Naive thymus-derived CD4-positive, alpha-beta T cell (primary cell): Measurements from ENCODE around the gene SIPA1L3. TPM values are rescaled to one million over a fixed set of nuclear protein-coding genes. Genes with fewer than 3 reads are reported as not detected.
A peak's percentile ranks its signal among the peaks of the same experiment; 100 is the strongest.

Experiments
- ATAC-seq: fragments of 150-1000 bp; cut with Tn5 transposase; 2 replicates; pipeline ENCODE4 v1.10.0; 2021; ENCODE audit warnings: mild to moderate bottlenecking, moderate library complexity
- CTCF ChIA-PET: fragments of 350-600 bp; sonication (Branson Sonifier 250); formaldehyde crosslinking; loops from one replicate; lab custom pipeline; 2021; ENCODE audit warnings: antibody characterized with exemption; lab: Charles Lee
- POLR2A ChIA-PET: fragments of 350-600 bp; sonication (Branson Sonifier 250); formaldehyde crosslinking; loops from one replicate; lab custom pipeline; 2021; ENCODE audit warnings: antibody characterized with exemption, inconsistent platforms; lab: Charles Lee
- DNase-seq, 9 donors: peaks; one replicate each; pipeline versions ENCODE4 v3.0.0 to v3.0.0-alpha.2; 2020 to 2022; ENCODE audit warnings: mixed read lengths in 1 of 9
- H3K27ac ChIP-seq: one replicate; pipeline ENCODE4 v1.7.0; 2013; ENCODE audit warnings: mild to moderate bottlenecking, low read depth, low read length, moderate library complexity
- H3K27me3 ChIP-seq, 2 donors: one replicate each; pipeline ENCODE4 v1.7.0; 2013; ENCODE audit warnings: low read length in 2 of 2, mild to moderate bottlenecking in 2 of 2, moderate library complexity in 2 of 2; ENCODE audit not compliant: control insufficient read depth in 2 of 2, insufficient read depth in 2 of 2
- H3K36me3 ChIP-seq, 3 experiments: 1 replicate in 2 of 3; 2 replicates in 1 of 3; pipeline ENCODE4 v1.7.0; 2013; ENCODE audit warnings: low read length in 3 of 3, mild to moderate bottlenecking in 3 of 3, moderate library complexity in 1 of 3; ENCODE audit not compliant: insufficient read depth in 3 of 3, control insufficient read depth in 2 of 3
- H3K4me1 ChIP-seq, 2 donors: one replicate each; pipeline ENCODE4 v1.7.0; 2013; ENCODE audit warnings: low read length in 2 of 2, mild to moderate bottlenecking in 2 of 2, moderate library complexity in 1 of 2; ENCODE audit not compliant: control insufficient read depth in 2 of 2, insufficient read depth in 2 of 2
- H3K4me3 ChIP-seq: 2 replicates; pipeline ENCODE4 v1.7.0; 2013; ENCODE audit warnings: mild to moderate bottlenecking, low read length
- H3K9me3 ChIP-seq, 3 experiments: 1 replicate in 2 of 3; 2 replicates in 1 of 3; pipeline ENCODE4 v1.7.0; 2013; ENCODE audit warnings: low read length in 3 of 3; ENCODE audit not compliant: control insufficient read depth in 2 of 3
- H3K27ac Mint-ChIP-seq, 9 donors: one replicate each; pipeline ENCODE4 v1.8.0; 2020 to 2022; ENCODE audit warnings: mixed read lengths in 9 of 9, mild to moderate bottlenecking in 8 of 9, moderate library complexity in 5 of 9, inconsistent platforms in 2 of 9
- H3K27me3 Mint-ChIP-seq, 5 donors: one replicate each; pipeline ENCODE4 v1.8.0; 2021 to 2022; ENCODE audit warnings: mixed read lengths in 5 of 5, mild to moderate bottlenecking in 1 of 5
- H3K36me3 Mint-ChIP-seq, 5 donors: one replicate each; pipeline ENCODE4 v1.8.0; 2020 to 2022; ENCODE audit warnings: mixed read lengths in 5 of 5, mild to moderate bottlenecking in 3 of 5, inconsistent platforms in 1 of 5
- H3K4me1 Mint-ChIP-seq, 7 donors: one replicate each; pipeline ENCODE4 v1.8.0; 2020 to 2022; ENCODE audit warnings: mixed read lengths in 7 of 7, mild to moderate bottlenecking in 3 of 7, inconsistent platforms in 1 of 7
- H3K4me3 Mint-ChIP-seq, 10 donors: one replicate each; pipeline ENCODE4 v1.8.0; 2020 to 2022; ENCODE audit warnings: mild to moderate bottlenecking in 10 of 10, mixed read lengths in 10 of 10, moderate library complexity in 6 of 10, inconsistent platforms in 2 of 10
- H3K9me3 Mint-ChIP-seq, 11 donors: one replicate each; pipeline ENCODE4 v1.8.0; 2020 to 2022; ENCODE audit warnings: mixed read lengths in 11 of 11, mild to moderate bottlenecking in 4 of 11, inconsistent platforms in 1 of 11, moderate library complexity in 1 of 11
- intact Hi-C, 2 donors: fragments of 100-400 bp; cut with micrococcal nuclease; formaldehyde crosslinking; loops; one replicate each; pipeline ENCODE4 v1.15.1; 2023
- polyA plus RNA-seq, 2 donors: library from polyadenylated mRNA; unstranded; fragments of 300-500 nt; fragmentation: Illumina TruSeq; gene quantifications; one replicate each; pipeline ENCODE4 v1.2.3, GENCODE V29; 2021
- total RNA-seq, 6 experiments: library from RNA in 5 of 6; stranded (reverse) in 5 of 6; gene quantifications; 1 replicate in 5 of 6; 2 replicates in 1 of 6; pipeline ENCODE4 v1.2.3 and lab custom pipeline; 2021 to 2026

SIPA1L3 gene
- total and polyA plus RNA-seq, 7 experiments from 2014 or later: 0.91 to 38.7 (median 22.5) TPM

DNA sequence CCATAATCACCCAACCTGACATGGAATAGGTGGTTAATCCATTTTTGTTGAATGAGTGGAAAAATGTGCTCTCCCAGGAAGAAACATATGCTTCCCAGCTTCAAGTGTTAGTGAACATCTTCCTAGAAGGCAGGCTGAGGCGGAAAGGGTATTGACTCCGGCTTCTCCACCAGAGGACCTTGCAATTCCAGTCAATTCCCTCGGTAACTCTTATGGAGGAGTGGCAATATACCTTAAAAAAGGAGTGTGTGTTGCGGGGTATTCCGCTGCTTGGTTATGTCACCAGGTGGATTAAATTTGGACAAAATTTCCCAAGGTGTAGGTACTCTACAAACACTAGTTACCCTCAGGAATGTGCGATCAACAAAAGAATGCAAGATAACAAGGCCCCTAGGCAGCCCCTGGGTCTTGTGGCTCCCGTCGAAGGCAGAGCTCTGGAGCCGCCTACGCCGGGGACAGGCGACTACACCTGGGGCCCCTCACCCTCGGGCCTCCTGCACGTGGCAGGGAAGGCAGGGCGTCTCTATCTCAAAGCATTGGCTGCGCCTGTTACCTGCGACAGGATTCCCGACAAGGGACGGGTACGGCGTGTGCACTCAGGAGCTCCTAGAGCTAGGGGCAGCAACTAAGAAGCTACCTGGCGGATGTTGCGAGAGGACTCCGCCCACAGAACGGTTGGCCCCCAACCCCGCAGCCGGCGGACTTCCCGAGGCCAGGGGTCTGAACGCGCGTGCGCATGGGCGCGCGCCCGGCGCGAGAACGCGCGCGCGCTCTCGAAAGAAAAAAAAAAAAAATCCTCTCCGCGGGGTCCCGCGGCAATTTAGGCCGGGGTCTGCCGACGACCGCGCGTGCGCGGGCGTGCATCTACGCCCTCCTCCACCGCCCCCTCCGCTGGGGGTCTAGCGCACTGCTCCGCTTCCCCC lies 801 bp upstream of the SIPA1L3 start, which contains the start of gene WDR87:
WDR87 (minus strand) TSS at position 649 of the 923 bp plus-strand sequence. CDS start 8,355 bp downstream, outside the sequence.
- Histone ChIP-seq H3K9me3 (no peaks in the 10 kb centered on the region), H3K27me3 (no peaks in the 10 kb centered on the region), H3K4me1 (peaks cover 6 to 9% of the 10 kb centered on the region in 2 donors), H3K36me3 (peaks cover 0 to 4% (median 0%) of the 10 kb centered on the region in 3 experiments), H3K27ac (peak within 1 kb of the TSS; percentile 89), H3K4me3 (peak within 1 kb of the TSS; percentile 99)
- Mint-ChIP-seq H3K9me3 (no peaks in the 10 kb centered on the region), H3K27ac (peak within 1 kb of the TSS; percentile 67 to 95 (median 90)), H3K4me1 (peaks cover 21 to 37% (median 35%) of the 10 kb centered on the region in 7 donors), H3K27me3 (peaks cover 0 to 2% (median 0%) of the 10 kb centered on the region in 5 donors), H3K36me3 (peaks cover 0 to 10% (median 0%) of the 10 kb centered on the region in 5 donors), H3K4me3 (peak within 1 kb of the TSS; percentile 69 to 96 (median 90))
- POLR2A ChIA-PET: interaction anchor here (0.7 to 2.9 kb wide), 9 partner anchors 143 to 1692 kb away, joined by 3 to 18 read pairs (median 5); partner anchors contain the start of genes FAM98C, MRPS12, PSMD8 and SARS2
- CTCF ChIA-PET: interaction anchor here (0.7 to 1.3 kb wide), 4 partner anchors 189 to 468 kb away, joined by 3 to 5 read pairs (median 3); partner anchors contain the start of genes CATSPERG and PSMD8
- intact Hi-C loops: loop anchor here (2.0 to 10.0 kb wide), 10 partner anchors 127 to 1789 kb away; partner anchors contain the start of genes TBCB (in 1 of the 2), ZNF383 (in 1 of the 2), ZNF527 (in 1 of the 2) and ZNF529 (in 1 of the 2)
- ATAC-seq (peak; percentile 33), DNase-seq (peak in 8 of 9 donors; percentile 26 to 58 (median 52))

DNA sequence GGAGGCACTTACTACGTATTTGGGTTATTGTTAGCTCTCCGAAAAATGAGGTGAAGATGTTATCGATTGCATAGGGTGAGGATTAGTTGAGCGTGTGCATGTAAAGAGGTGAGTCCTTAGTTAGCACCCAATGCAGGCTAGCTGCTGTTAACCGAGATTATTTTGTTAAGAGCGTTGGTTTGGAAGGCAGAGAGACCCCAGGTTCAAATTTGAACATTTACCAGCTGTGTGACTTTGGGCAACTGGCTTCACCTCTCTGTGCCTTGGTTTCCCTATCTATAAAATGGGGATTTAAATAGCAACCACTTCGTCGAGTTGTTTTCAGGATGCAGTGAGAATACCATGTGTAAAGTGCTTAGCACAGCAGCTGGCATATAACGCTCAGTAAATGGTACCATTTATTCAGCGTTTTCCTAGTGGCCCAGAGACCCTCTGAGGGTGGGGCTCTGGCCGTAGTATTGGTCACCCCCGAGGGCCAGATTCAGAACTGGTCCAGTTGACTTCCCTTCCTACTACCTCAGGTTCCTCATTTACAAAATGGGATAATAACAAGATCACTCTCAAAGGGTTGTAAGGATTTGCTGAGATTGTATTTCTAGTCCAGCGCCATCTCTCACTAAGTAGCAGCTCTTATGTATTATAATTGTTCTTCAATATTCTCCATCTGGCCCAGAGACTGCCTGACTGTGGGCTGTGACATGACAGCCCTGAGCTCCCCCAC lies 887 bp downstream of the SIPA1L3 start:
- Mint-ChIP-seq H3K4me1 (peaks cover 30 to 47% (median 43%) of the 10 kb centered on the region in 7 donors), H3K27me3 (peaks cover 0 to 2% (median 0%) of the 10 kb centered on the region in 5 donors), H3K27ac (peak overlapping the region in 6 of 9 donors; percentile 19 to 85 (median 48)), H3K36me3 (peaks cover 0 to 10% (median 0%) of the 10 kb centered on the region in 5 donors), H3K4me3 (peak overlapping the region; percentile 69 to 95 (median 84)), H3K9me3 (no peaks in the 10 kb centered on the region)
- intact Hi-C loops: loop anchor here (1.0 to 10.0 kb wide), 19 partner anchors 129 to 1791 kb away; partner anchors contain the start of genes CATSPERG (in 2 of the 2), PSMD8 (in 2 of the 2), ZNF527 (in 2 of the 2) and FAM98C (in 1 of the 2)
- ChIA-PET CTCF (interaction anchor here (1.3 to 1.5 kb wide), 2 partner anchors 11 to 428 kb away, joined by 3 read pairs; partner anchors contain the start of gene CATSPERG), POLR2A (interaction anchor here (1.2 to 2.9 kb wide), 7 partner anchors 9 to 1022 kb away, joined by 4 to 18 read pairs (median 7); partner anchors contain the start of genes CATSPERG, FAM98C, MRPS12 and PSMD8)
- DNase-seq: no peak
- peak overlapping the region; percentile 89 for H3K27ac ChIP-seq
- peaks cover 0 to 4% (median 0%) of the 10 kb centered on the region in 3 experiments for H3K36me3 ChIP-seq
- H3K4me3 ChIP-seq: peak overlapping the region; percentile 99
- H3K27me3 ChIP-seq: no peaks in the 10 kb centered on the region
- H3K4me1 ChIP-seq: peaks cover 6 to 9% of the 10 kb centered on the region in 2 donors
- no peaks in the 10 kb centered on the region for H3K9me3 ChIP-seq
- no peak for ATAC-seq

DNA sequence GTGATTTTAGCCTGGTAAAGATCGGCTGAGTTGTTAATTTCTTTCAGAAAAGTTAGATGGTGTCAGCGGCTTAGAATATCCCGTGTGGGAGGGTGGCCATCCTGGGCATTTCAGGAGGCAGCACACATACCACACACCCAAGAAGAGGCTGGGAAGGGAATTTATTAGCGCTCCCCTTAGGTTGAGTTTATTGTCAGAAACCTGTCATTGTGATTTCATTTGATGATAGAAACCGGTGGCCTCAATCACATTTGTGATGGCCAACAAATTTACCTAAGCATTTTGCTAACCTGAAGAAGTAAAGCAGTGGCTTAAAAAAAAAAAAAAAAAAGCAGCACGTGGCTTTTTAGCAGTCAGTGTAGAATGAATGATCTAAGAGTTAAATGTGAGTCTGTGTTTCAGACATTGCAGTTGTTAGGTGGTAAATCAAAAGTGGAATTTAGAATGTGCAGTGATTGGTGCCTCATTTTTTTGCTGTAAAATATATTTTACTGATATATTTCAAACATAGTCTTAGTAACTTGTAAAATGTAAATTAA lies 2.7 kb downstream of the SIPA1L3 start:
- CTCF ChIA-PET: interaction anchor here (0.7 kb wide), 1 partner anchor 562 kb away, joined by 4 read pairs; no protein-coding TSS in a partner anchor
- peak overlapping the region in 1 of 10 donors; percentile 41 for H3K4me3 Mint-ChIP-seq

DNA sequence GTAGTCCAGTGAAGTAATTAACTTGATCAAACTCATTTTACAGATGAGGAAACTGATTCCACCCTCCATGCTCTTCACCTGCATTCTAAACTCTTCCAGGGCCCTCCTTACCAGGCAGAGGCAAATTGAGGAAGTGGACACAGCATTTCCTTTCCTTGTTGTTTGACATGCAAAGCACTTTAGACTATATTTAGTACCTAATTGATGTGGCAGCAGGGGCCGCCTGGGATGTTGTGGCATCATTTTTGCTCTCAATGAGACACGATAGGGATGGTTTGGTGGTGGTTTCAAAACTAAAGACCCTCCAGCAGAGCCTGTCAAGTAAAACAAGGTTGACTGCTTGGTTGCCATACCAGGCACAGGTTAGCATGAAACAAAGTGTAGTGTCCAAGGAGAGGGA lies 7.9 kb downstream of the SIPA1L3 start:
- Mint-ChIP-seq H3K27me3 (no peaks in the 10 kb centered on the region), H3K4me1 (peaks cover 13 to 35% (median 27%) of the 10 kb centered on the region in 7 donors), H3K9me3 (peaks cover 0 to 4% (median 0%) of the 10 kb centered on the region in 11 donors), H3K36me3 (peaks cover 4 to 21% (median 10%) of the 10 kb centered on the region in 5 donors), H3K27ac (peak overlapping the region in 2 of 9 donors; percentile 30 to 53), H3K4me3 (peak overlapping the region in 3 of 10 donors; percentile 4 to 27 (median 10))
- no peaks in the 10 kb centered on the region for H3K27me3 ChIP-seq
- intact Hi-C loops: no loop called here
- DNase-seq: no peak
- no peak for ATAC-seq
- H3K4me3 ChIP-seq: no peak overlapping the region
- POLR2A ChIA-PET: no interaction called here
- no peaks in the 10 kb centered on the region for H3K4me1 ChIP-seq
- no peak overlapping the region for H3K27ac ChIP-seq
- H3K36me3 ChIP-seq: no peaks in the 10 kb centered on the region
- no peaks in the 10 kb centered on the region for H3K9me3 ChIP-seq
- CTCF ChIA-PET: no interaction called here

More for the DNA sequence above, 2.7 kb downstream of the SIPA1L3 start:
- H3K27me3 Mint-ChIP-seq: peaks cover 0 to 2% (median 0%) of the 10 kb centered on the region in 5 donors
- H3K4me1 Mint-ChIP-seq: peaks cover 31 to 58% (median 53%) of the 10 kb centered on the region in 7 donors
- no peaks in the 10 kb centered on the region for H3K9me3 Mint-ChIP-seq
- DNase-seq: no peak
- H3K36me3 Mint-ChIP-seq: peaks cover 0 to 10% (median 1%) of the 10 kb centered on the region in 5 donors
- POLR2A ChIA-PET: no interaction called here
- intact Hi-C loops: loop anchor here (5.0 to 10.0 kb wide), 5 partner anchors 692 to 1792 kb away; partner anchors contain the start of genes TBCB (in 1 of the 2), ZNF383 (in 1 of the 2), ZNF529 (in 1 of the 2) and ZNF567 (in 1 of the 2)
- peak overlapping the region in 1 of 9 donors; percentile 55 for H3K27ac Mint-ChIP-seq
- H3K36me3 ChIP-seq: peaks cover 0 to 4% (median 0%) of the 10 kb centered on the region in 3 experiments
- peaks cover 6 to 9% of the 10 kb centered on the region in 2 donors for H3K4me1 ChIP-seq
- H3K9me3 ChIP-seq: no peaks in the 10 kb centered on the region
- H3K27me3 ChIP-seq: no peaks in the 10 kb centered on the region
- H3K27ac ChIP-seq: no peak overlapping the region
- no peak for ATAC-seq
- no peak overlapping the region for H3K4me3 ChIP-seq

DNA sequence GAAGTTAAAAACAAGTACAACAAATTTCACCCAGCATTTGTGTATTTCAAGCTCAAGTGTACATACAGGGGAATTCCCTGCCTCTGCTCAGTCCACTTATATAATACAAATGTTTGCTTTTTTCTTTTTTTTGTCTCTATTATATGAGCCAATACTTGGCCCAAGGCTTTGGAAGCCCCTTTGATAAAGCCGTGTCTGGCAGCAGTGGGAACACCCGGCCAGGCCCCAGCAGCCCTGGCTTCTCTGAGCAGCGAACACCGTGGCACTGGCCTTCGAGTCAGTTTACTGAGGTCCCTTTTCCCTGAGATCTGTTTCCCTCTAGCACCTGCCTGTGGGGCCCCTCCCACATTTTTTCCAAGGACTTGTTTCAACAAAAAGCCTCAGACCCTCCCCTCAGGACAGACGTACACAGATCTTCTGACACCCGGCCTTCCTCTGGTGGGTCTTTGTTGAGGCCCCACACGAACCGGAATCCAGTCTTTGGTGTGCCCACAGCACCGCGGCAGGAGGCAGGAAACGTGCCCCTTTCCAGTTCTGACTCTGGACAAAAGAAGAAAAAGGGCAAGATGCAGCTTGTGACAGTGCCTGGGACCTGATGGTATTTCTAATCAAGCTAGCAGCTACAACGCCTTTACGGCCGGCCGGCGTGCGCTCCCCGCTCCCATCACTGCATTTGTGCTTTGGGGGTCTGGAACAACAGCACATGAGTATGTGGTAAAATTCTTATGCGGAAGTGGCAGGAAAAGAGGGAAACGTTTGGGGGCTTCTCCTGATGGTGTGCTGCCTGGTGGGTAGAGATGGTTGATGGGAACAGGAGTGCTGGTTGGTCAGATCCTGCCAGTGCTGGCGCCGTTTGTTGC lies 13.8 kb downstream of the SIPA1L3 start:
- POLR2A ChIA-PET: interaction anchor here (0.6 kb wide), 1 partner anchor 119 kb away, joined by 3 read pairs; no protein-coding TSS in a partner anchor
- H3K27ac Mint-ChIP-seq: peak overlapping the region in 4 of 9 donors; percentile 33 to 78 (median 44)
- peaks cover 0 to 20% (median 14%) of the 10 kb centered on the region in 7 donors for H3K4me1 Mint-ChIP-seq
- Histone ChIP-seq H3K27me3 (no peaks in the 10 kb centered on the region), H3K36me3 (no peaks in the 10 kb centered on the region), H3K9me3 (no peaks in the 10 kb centered on the region), H3K4me1 (no peaks in the 10 kb centered on the region), H3K27ac (no peak overlapping the region), H3K4me3 (no peak overlapping the region)
- ATAC-seq (no peak), DNase-seq (no peak)
- intact Hi-C loops: no loop called here
- peaks cover 0 to 4% (median 0%) of the 10 kb centered on the region in 11 donors for H3K9me3 Mint-ChIP-seq
- peaks cover 9 to 42% (median 12%) of the 10 kb centered on the region in 5 donors for H3K36me3 Mint-ChIP-seq
- peak overlapping the region in 1 of 10 donors; percentile 37 for H3K4me3 Mint-ChIP-seq
- CTCF ChIA-PET: interaction anchor here (0.6 to 1.2 kb wide), 2 partner anchors 17 to 1790 kb away, joined by 3 to 6 read pairs; no protein-coding TSS in a partner anchor
- no peaks in the 10 kb centered on the region for H3K27me3 Mint-ChIP-seq
